Lower lobe of right lung (tissue), 2 donors: Measurements from ENCODE around the gene ISG15. TPM values are rescaled to one million over a fixed set of nuclear protein-coding genes. Genes with fewer than 3 reads are reported as not detected.
"Not testable (repeated sequence)": the region's sequence is repeated elsewhere in the genome, so short reads cannot be mapped to it uniquely, and the experiment has no call there.

Experiments
- ATAC-seq, 2 donors: fragments of 200-7000 bp; cut with Tn5 transposase; one replicate each; pipeline ENCODE4 v1.9.1; 2020 to 2022; ENCODE audit warnings: mild to moderate bottlenecking in 2 of 2, moderate library complexity in 2 of 2
- DNase-seq: peaks from one replicate; pipeline ENCODE4 v3.0.0-alpha.2; 2020
- H3K27ac ChIP-seq: fragments of 200-600 bp; one replicate; pipeline ENCODE4 v1.8.0; 2022
- H3K27me3 ChIP-seq: fragments of 200-600 bp; one replicate; pipeline ENCODE4 v1.8.0; 2022; ENCODE audit warnings: low read depth
- H3K36me3 ChIP-seq: fragments of 200-600 bp; one replicate; pipeline ENCODE4 v1.8.0; 2022; ENCODE audit warnings: mild to moderate bottlenecking
- H3K4me1 ChIP-seq: fragments of 200-600 bp; one replicate; pipeline ENCODE4 v1.8.0; 2022
- H3K4me3 ChIP-seq: fragments of 200-600 bp; one replicate; pipeline ENCODE4 v1.8.0; 2022; ENCODE audit warnings: mild to moderate bottlenecking
- H3K9me3 ChIP-seq: fragments of 200-600 bp; one replicate; pipeline ENCODE4 v1.8.0; 2022
- CTCF ChIP-seq: fragments of 200-600 bp; IDR thresholded peaks from one replicate; pipeline ENCODE4 v1.8.0; 2022; ENCODE audit warnings: antibody characterized with exemption, mild to moderate bottlenecking
- intact Hi-C: fragments of 100-400 bp; cut with DNase I; formaldehyde crosslinking; loops from one replicate; pipeline ENCODE4 v1.11.0; 2022
- total RNA-seq: library from RNA; stranded (reverse); fragmentation: NEBNext Ultra II Directional; extraction: Animal tissue kit (Norgen Biotek cat#: 25700); gene quantifications from one replicate; pipeline ENCODE4 v1.2.1, GENCODE V29; 2021
- donor health status: DM: no; HTN: yes; CAD: no; lungs with severe emphysema.

The ISG15 gene
- total RNA-seq, 1 donor from 2014 or later: 76.9 TPM

- no peak overlapping the region for H3K4me3 ChIP-seq
- no peak for ATAC-seq
- no peak for TF ChIP-seq CTCF
- no peak overlapping the region for H3K27ac ChIP-seq
- peaks cover under 1% of the 10 kb centered on the region for H3K4me1 ChIP-seq
- H3K27me3 ChIP-seq: peaks cover under 1% of the 10 kb centered on the region
- DNase-seq: no peak
- H3K9me3 ChIP-seq: no peaks in the 10 kb centered on the region
- intact Hi-C loops: no loop called here
- peaks cover 30% of the 10 kb centered on the region for H3K36me3 ChIP-seq
These were observed 40.4 kb downstream of the ISG15 start for GRCh38 chr1:1053682-1054081.

- H3K9me3 ChIP-seq: no peaks in the 10 kb centered on the region
- DNase-seq (no peak), ATAC-seq (no peak)
- intact Hi-C loops: no loop called here
- no peak overlapping the region for H3K4me3 ChIP-seq
- H3K4me1 ChIP-seq: peaks cover 6% of the 10 kb centered on the region
- TF ChIP-seq CTCF: no peak
- H3K27ac ChIP-seq: no peak overlapping the region
- H3K36me3 ChIP-seq: peaks cover 30% of the 10 kb centered on the region
- peaks cover 6% of the 10 kb centered on the region for H3K27me3 ChIP-seq
These were observed 40.9 kb downstream of the ISG15 start for GRCh38 chr1:1054099-1054700.

- intact Hi-C loops: no loop called here
- Histone ChIP-seq H3K27me3 (peaks cover 13% of the 10 kb centered on the region), H3K36me3 (peaks cover 30% of the 10 kb centered on the region), H3K4me1 (peaks cover 13% of the 10 kb centered on the region), H3K27ac (no peak overlapping the region), H3K4me3 (no peak overlapping the region), H3K9me3 (no peaks in the 10 kb centered on the region)
- no peak for TF ChIP-seq CTCF
- ATAC-seq (no peak), DNase-seq (no peak)
These were observed 41.7 kb downstream of the ISG15 start for GRCh38 chr1:1054971-1055370.

GRCh38 chr1:1055841-1056736 lies 42.8 kb downstream of the ISG15 start:
- intact Hi-C loops: no loop called here

GRCh38 chr1:1057769-1058087 lies 44.4 kb downstream of the ISG15 start:
- DNase-seq, H3K9me3 ChIP-seq, H3K4me3 ChIP-seq, H3K27ac ChIP-seq, intact Hi-C loops, ATAC-seq: not testable (repeated sequence)
- Histone ChIP-seq H3K36me3 (peaks cover 18% of the 10 kb centered on the region), H3K27me3 (peaks cover 39% of the 10 kb centered on the region), H3K4me1 (peaks cover 18% of the 10 kb centered on the region)

More at GRCh38 chr1:1055841-1056736, 42.8 kb downstream of the ISG15 start:
- H3K27ac ChIP-seq: no peak overlapping the region
- H3K4me1 ChIP-seq: peaks cover 18% of the 10 kb centered on the region
- DNase-seq: no peak
- H3K36me3 ChIP-seq: peaks cover 29% of the 10 kb centered on the region
- ATAC-seq: no peak
- H3K4me3 ChIP-seq: no peak overlapping the region
- TF ChIP-seq CTCF: no peak
- no peaks in the 10 kb centered on the region for H3K9me3 ChIP-seq
- peaks cover 25% of the 10 kb centered on the region for H3K27me3 ChIP-seq
